Stomach (tissue), 4 donors: ENCODE results near the gene DNAH10.

Experiments used
- EP300 ChIP-seq: sonication (generic); formaldehyde crosslinking; IDR thresholded peaks from one replicate; pipeline ENCODE4 v1.6.1; 2017; ENCODE audit warnings: antibody characterized with exemption
- POLR2A ChIP-seq, 4 donors: fragments of 450-650 bp; IDR thresholded peaks; one replicate each; pipeline ENCODE4 v1.6.1; 2016; ENCODE audit warnings: antibody characterized with exemption in 4 of 4, control low read depth in 2 of 4, mild to moderate bottlenecking in 1 of 4, moderate library complexity in 1 of 4
- TF ChIP-seq, protein P1 (sequence below), 7 experiments: fragments of 450-650 bp in 4 of 7; fragments of 200-600 bp in 3 of 7; sonication (generic) in 3 of 7; IDR thresholded peaks; one replicate each; pipeline ENCODE4 v1.5.1; 2016 to 2019; ENCODE audit warnings: antibody characterized with exemption in 7 of 7, control low read depth in 2 of 7, mild to moderate bottlenecking in 1 of 7

DNA sequence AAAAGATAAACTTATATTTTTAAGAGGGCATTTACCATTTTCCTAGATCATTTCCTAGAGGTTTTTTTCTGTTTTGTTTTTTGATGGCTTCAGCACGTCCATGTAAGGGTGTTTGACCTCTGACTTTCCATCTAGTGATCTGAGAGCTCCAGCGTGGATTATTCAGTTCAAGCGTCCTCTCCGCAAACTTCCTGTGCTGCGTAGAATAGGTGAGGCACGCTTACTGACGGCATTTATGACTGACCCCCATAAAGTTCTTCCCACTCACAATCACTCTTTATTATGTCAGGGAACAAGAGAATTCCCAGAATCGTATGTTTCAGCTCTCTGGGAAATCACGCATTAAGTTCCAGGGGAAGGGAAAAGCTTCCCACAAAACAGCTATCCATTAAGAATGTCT, 194.1 kb downstream of the DNAH10 start:
- TF ChIP-seq, protein P1, sequence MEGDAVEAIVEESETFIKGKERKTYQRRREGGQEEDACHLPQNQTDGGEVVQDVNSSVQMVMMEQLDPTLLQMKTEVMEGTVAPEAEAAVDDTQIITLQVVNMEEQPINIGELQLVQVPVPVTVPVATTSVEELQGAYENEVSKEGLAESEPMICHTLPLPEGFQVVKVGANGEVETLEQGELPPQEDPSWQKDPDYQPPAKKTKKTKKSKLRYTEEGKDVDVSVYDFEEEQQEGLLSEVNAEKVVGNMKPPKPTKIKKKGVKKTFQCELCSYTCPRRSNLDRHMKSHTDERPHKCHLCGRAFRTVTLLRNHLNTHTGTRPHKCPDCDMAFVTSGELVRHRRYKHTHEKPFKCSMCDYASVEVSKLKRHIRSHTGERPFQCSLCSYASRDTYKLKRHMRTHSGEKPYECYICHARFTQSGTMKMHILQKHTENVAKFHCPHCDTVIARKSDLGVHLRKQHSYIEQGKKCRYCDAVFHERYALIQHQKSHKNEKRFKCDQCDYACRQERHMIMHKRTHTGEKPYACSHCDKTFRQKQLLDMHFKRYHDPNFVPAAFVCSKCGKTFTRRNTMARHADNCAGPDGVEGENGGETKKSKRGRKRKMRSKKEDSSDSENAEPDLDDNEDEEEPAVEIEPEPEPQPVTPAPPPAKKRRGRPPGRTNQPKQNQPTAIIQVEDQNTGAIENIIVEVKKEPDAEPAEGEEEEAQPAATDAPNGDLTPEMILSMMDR (IDR thresholded peaks at IDR 0.05) = no peak
- TF ChIP-seq EP300 (no peak), POLR2A (IDR thresholded peaks at IDR 0.05) (no peak)
